IMR-90 (cell line): ENCODE results near the gene MYO9A. TPM values are rescaled to one million over a fixed set of nuclear protein-coding genes. Genes with fewer than 3 reads are reported as not detected.

ENCODE experiments used
- ATAC-seq: fragments of 200-7000 bp; cut with Tn5 transposase; 2 replicates; pipeline ENCODE4 v1.9.1; 2020; ENCODE audit warnings: low read depth, mild to moderate bottlenecking, moderate library complexity
- BruUV-seq: library from RNA; stranded (reverse); fragments of 400-500 nt; replicated peaks from 2 replicates; lab custom pipeline; 2021; lab: Mats Ljungman, UMichigan
- CTCF ChIA-PET: fragments of 300-600 bp; formaldehyde crosslinking; extraction: SDS; loops from one replicate; lab custom pipeline; 2021; ENCODE audit warnings: antibody characterized with exemption; lab: Yijun Ruan, JAX
- POLR2A ChIA-PET: fragments of 300-600 bp; sonication (Branson Sonifier 250); formaldehyde crosslinking; loops from one replicate; lab custom pipeline; 2022; ENCODE audit warnings: antibody characterized with exemption; ENCODE audit not compliant: unreplicated experiment; lab: Charles Lee
- DNase-seq: peaks from one replicate; pipeline ENCODE4 v3.0.0; 2013
- H2AFZ ChIP-seq: replicated peaks from 2 replicates; pipeline ENCODE3; 2013; ENCODE audit warnings: low read length, mild to moderate bottlenecking; ENCODE audit not compliant: poor library complexity
- H2AK5ac ChIP-seq: 2 replicates; pipeline ENCODE4 v1.6.1; 2013; ENCODE audit warnings: low read depth, low read length, inconsistent platforms
- H2AK9ac ChIP-seq: replicated peaks from 2 replicates; pipeline ENCODE3; 2013; ENCODE audit warnings: mild to moderate bottlenecking, low read depth, low read length, moderate library complexity; ENCODE audit not compliant: poor library complexity
- H2BK120ac ChIP-seq: 2 replicates; pipeline ENCODE4 v1.6.1; 2013; ENCODE audit warnings: low read depth, low read length, inconsistent platforms
- H2BK15ac ChIP-seq: 3 replicates; pipeline ENCODE4 v1.6.1; 2013; ENCODE audit warnings: low read depth, low read length, inconsistent platforms
- H2BK20ac ChIP-seq: 2 replicates; pipeline ENCODE4 v1.6.1; 2013; ENCODE audit warnings: low read depth, mild to moderate bottlenecking, inconsistent platforms, low read length, moderate library complexity
- H2BK5ac ChIP-seq: 2 replicates; pipeline ENCODE4 v1.6.1; 2013; ENCODE audit warnings: mild to moderate bottlenecking, low read depth, low read length, inconsistent platforms; ENCODE audit not compliant: poor library complexity, severe bottlenecking
- H3K14ac ChIP-seq: replicated peaks from 2 replicates; pipeline ENCODE4 v1.6.1; 2013; ENCODE audit warnings: low read depth, low read length, inconsistent platforms
- H3K18ac ChIP-seq: 2 replicates; pipeline ENCODE4 v1.6.1; 2013; ENCODE audit warnings: low read depth, low read length, control low read depth
- H3K23ac ChIP-seq: 2 replicates; pipeline ENCODE4 v1.6.1; 2013; ENCODE audit warnings: low read depth, low read length, inconsistent platforms
- H3K27ac ChIP-seq: 2 replicates; pipeline ENCODE4 v1.5.1; 2013; ENCODE audit warnings: mild to moderate bottlenecking, control low read depth, low read length; ENCODE audit not compliant: insufficient read depth
- H3K27me3 ChIP-seq: 2 replicates; pipeline ENCODE4 v1.6.1; 2013; ENCODE audit warnings: low read length; ENCODE audit not compliant: control insufficient read depth, insufficient read depth
- H3K36me3 ChIP-seq: 2 replicates; pipeline ENCODE4 v1.6.1; 2013; ENCODE audit warnings: low read length, mixed read lengths; ENCODE audit not compliant: control insufficient read depth, insufficient read depth
- H3K4ac ChIP-seq: 2 replicates; pipeline ENCODE4 v1.6.1; 2013; ENCODE audit warnings: low read depth, low read length, inconsistent platforms
- H3K4me1 ChIP-seq: 2 replicates; pipeline ENCODE4 v1.6.1; 2013; ENCODE audit warnings: low read length, mixed read lengths; ENCODE audit not compliant: control insufficient read depth, insufficient read depth
- H3K4me2 ChIP-seq: 2 replicates; pipeline ENCODE4 v1.6.1; 2013; ENCODE audit warnings: low read depth, mild to moderate bottlenecking, control low read depth, low read length, moderate library complexity
- H3K4me3 ChIP-seq: 2 replicates; pipeline ENCODE4 v1.5.1; 2013; ENCODE audit warnings: low read depth, mild to moderate bottlenecking, control low read depth, low read length, moderate library complexity; ENCODE audit not compliant: insufficient read depth
- H3K56ac ChIP-seq: 2 replicates; pipeline ENCODE4 v1.6.1; 2013; ENCODE audit warnings: low read length, inconsistent platforms; ENCODE audit not compliant: insufficient read depth; ENCODE audit errors: extremely low read depth
- H3K79me1 ChIP-seq, 2 experiments: 2 replicates each; pipeline ENCODE4 v1.6.1; 2013; ENCODE audit warnings: low read length in 2 of 2, inconsistent platforms in 1 of 2, low read depth in 1 of 2
- H3K9ac ChIP-seq: 2 replicates; pipeline ENCODE4 v1.6.1; 2013; ENCODE audit warnings: low read depth, low read length, control low read depth
- H3K9me1 ChIP-seq: 2 replicates; pipeline ENCODE4 v1.6.1; 2013; ENCODE audit warnings: low read length, inconsistent platforms; ENCODE audit not compliant: insufficient read depth
- H3K9me3 ChIP-seq: 2 replicates; pipeline ENCODE4 v1.6.1; 2013; ENCODE audit warnings: low read length; ENCODE audit not compliant: control insufficient read depth, insufficient read depth
- H4K20me1 ChIP-seq: 2 replicates; pipeline ENCODE4 v1.6.1; 2013; ENCODE audit warnings: low read length, inconsistent platforms; ENCODE audit not compliant: insufficient read depth
- H4K5ac ChIP-seq: 2 replicates; pipeline ENCODE4 v1.6.1; 2013; ENCODE audit warnings: mild to moderate bottlenecking, low read depth, low read length, control low read depth
- H4K8ac ChIP-seq, 2 experiments: 2 replicates each; pipeline ENCODE4 v1.6.1; 2013; ENCODE audit warnings: low read depth in 2 of 2, low read length in 2 of 2, control low read depth in 1 of 2, inconsistent platforms in 1 of 2
- H4K91ac ChIP-seq: 2 replicates; pipeline ENCODE4 v1.6.1; 2013; ENCODE audit warnings: low read depth, low read length, inconsistent platforms; ENCODE audit not compliant: insufficient read depth
- BHLHE40 ChIP-seq: fragments of 150-350 bp; IDR thresholded peaks from 2 replicates; pipeline ENCODE4 v1.6.1; 2016; ENCODE audit warnings: mild to moderate bottlenecking, low read depth, low read length
- CEBPB ChIP-seq: IDR thresholded peaks from 2 replicates; pipeline ENCODE4 v1.6.1; 2012; ENCODE audit warnings: low read depth, low read length, improper control_type of control experiment
- CHD1 ChIP-seq: IDR thresholded peaks from 2 replicates; pipeline ENCODE4 v1.6.1; 2012; ENCODE audit warnings: low read depth, low read length, improper control_type of control experiment
- FOS ChIP-seq: fragments of 150-350 bp; IDR thresholded peaks from 2 replicates; pipeline ENCODE4 v1.6.1; 2016; ENCODE audit warnings: low read depth, low read length
- MAFK ChIP-seq: IDR thresholded peaks from 2 replicates; pipeline ENCODE4 v1.6.1; 2012; ENCODE audit warnings: low read depth, low read length, improper control_type of control experiment
- MAZ ChIP-seq: IDR thresholded peaks from 2 replicates; pipeline ENCODE4 v1.6.1; 2012; ENCODE audit warnings: low read depth, mild to moderate bottlenecking, low read length, improper control_type of control experiment, moderate library complexity, borderline replicate concordance
- MXI1 ChIP-seq: IDR thresholded peaks from 2 replicates; pipeline ENCODE4 v1.6.1; 2012; ENCODE audit warnings: low read depth, mild to moderate bottlenecking, low read length, moderate library complexity, borderline replicate concordance
- NFE2L2 ChIP-seq: fragments of 150-350 bp; IDR thresholded peaks from 2 replicates; pipeline ENCODE4 v1.6.1; 2016; ENCODE audit warnings: low read depth, mild to moderate bottlenecking, low read length
- POLR2A ChIP-seq: IDR thresholded peaks from 2 replicates; pipeline ENCODE4 v1.6.1; 2012; ENCODE audit warnings: mild to moderate bottlenecking, low read depth, low read length
- RAD21 ChIP-seq: IDR thresholded peaks from 2 replicates; pipeline ENCODE4 v1.6.1; 2012; ENCODE audit warnings: low read length, improper control_type of control experiment
- RCOR1 ChIP-seq: IDR thresholded peaks from 2 replicates; pipeline ENCODE4 v1.6.1; 2012; ENCODE audit warnings: mild to moderate bottlenecking, low read length, improper control_type of control experiment; ENCODE audit not compliant: insufficient replicate concordance
- RFX5 ChIP-seq: IDR thresholded peaks from 2 replicates; pipeline ENCODE4 v1.8.0; 2012; ENCODE audit warnings: low read depth, mild to moderate bottlenecking, low read length, moderate library complexity
- SMC3 ChIP-seq: fragments of 150-350 bp; IDR thresholded peaks from 2 replicates; pipeline ENCODE4 v1.6.1; 2016; ENCODE audit warnings: low read depth, mild to moderate bottlenecking, antibody characterized with exemption, low read length, moderate library complexity
- WGBS, 2 experiments: methylation state at CpG; one replicate each; pipeline versions ENCODE4 v1.1.5 to v1.1.7; 2013; ENCODE audit warnings: missing lambda C conversion rate in 2 of 2; ENCODE audit not compliant: insufficient read length in 1 of 2; ENCODE audit errors: extremely low coverage in 2 of 2; 5-methylcytosine and 5-hydroxymethylcytosine counted together
- dilution Hi-C: fragments of 300-500 bp; cut with HindIII; formaldehyde crosslinking; loops from one replicate; pipeline ENCODE4 v1.14.3; 2018; ENCODE audit warnings: low sequenced_read_pairs; ENCODE audit not compliant: unreplicated experiment
- in situ Hi-C: fragments of 300-500 bp; cut with MboI; formaldehyde crosslinking; loops from 3 replicates; pipeline ENCODE4 v1.14.3; 2019; ENCODE audit warnings: low sequenced_read_pairs, inconsistent platforms, mixed read lengths
- intact Hi-C: fragments of 100-400 bp; cut with micrococcal nuclease; formaldehyde crosslinking; loops from 2 replicates; pipeline ENCODE4 v1.10.0; 2022
- polyA plus RNA-seq, 3 experiments: library from polyadenylated mRNA; depleted of rRNA; stranded (reverse); fragments of >200 nt; gene quantifications; 2 replicates each; pipeline ENCODE4 v1.2.3, GENCODE V29; 2012; ENCODE audit warnings: low replicate concordance in 1 of 3
- total RNA-seq: library from RNA; depleted of rRNA; stranded (reverse); fragments of >200 nt; gene quantifications from 2 replicates; pipeline ENCODE4 v1.2.3, GENCODE V29; 2012
- TF ChIP-seq, protein P1 (sequence below): conservative IDR thresholded peaks from 2 replicates; pipeline ENCODE4 v1.5.1; 2012; ENCODE audit warnings: mild to moderate bottlenecking, low read depth, low read length, improper control_type of control experiment
- TF ChIP-seq, protein P2 (sequence below): fragments of 150-350 bp; IDR thresholded peaks from 2 replicates; pipeline ENCODE4 v1.6.1; 2017; ENCODE audit warnings: mild to moderate bottlenecking, antibody characterized with exemption, low read length, low read depth
- TF ChIP-seq, protein P3 (sequence below): fragments of 150-350 bp; IDR thresholded peaks from 2 replicates; pipeline ENCODE4 v1.6.1; 2016; ENCODE audit warnings: low read depth, mild to moderate bottlenecking, low read length, moderate library complexity, borderline replicate concordance

Gene MYO9A
- total and polyA plus RNA-seq, 2 of the 4 experiments (the other 2 are of a cell fraction), result 6.0 to 49.5 TPM

GRCh38 chr15:71883447-71883846 lies 234.5 kb downstream of the MYO9A start:
- intact Hi-C loops (no loop called here), dilution Hi-C loops (no loop called here), in situ Hi-C loops (no loop called here)
- Histone ChIP-seq H3K4me1 (no peaks in the 10 kb centered on the region), H3K4me2 (no peak overlapping the region), H2BK15ac (no peak overlapping the region), H3K4me3 (no peak overlapping the region), H4K5ac (no peak overlapping the region), H3K14ac (no peak overlapping the region), H3K9me3 (no peaks in the 10 kb centered on the region), H4K8ac (no peak overlapping the region), H3K27me3 (no peaks in the 10 kb centered on the region), H3K56ac (no peak overlapping the region), H3K27ac (no peak overlapping the region), H3K79me1 (no peaks in the 10 kb centered on the region), H3K23ac (no peak overlapping the region), H2BK120ac (no peak overlapping the region), H4K91ac (no peak overlapping the region), H3K9me1 (no peaks in the 10 kb centered on the region), H2AK5ac (no peak overlapping the region), H3K4ac (no peak overlapping the region), H2AFZ (no peak overlapping the region), H2AK9ac (no peak overlapping the region), H3K18ac (no peak overlapping the region), H3K9ac (no peak overlapping the region), H2BK20ac (no peak overlapping the region), H4K20me1 (no peaks in the 10 kb centered on the region), H2BK5ac (no peak overlapping the region), H3K36me3 (peaks cover 7% of the 10 kb centered on the region)
- DNase-seq (no peak), ATAC-seq (no peak)
- no CpG with 5 or more reads among the region's 1 CpG for WGBS, 2 experiments
- CTCF ChIA-PET, result interaction anchor here (1.2 kb wide), 1 partner anchor 28 kb away, joined by 3 read pairs; no protein-coding TSS in a partner anchor
- BruUV-seq, result no TSS peak
- TF ChIP-seq RFX5 (no peak), POLR2A (no peak), RAD21 (no peak), MXI1 (no peak), BHLHE40 (no peak), CEBPB (no peak), SMC3 (no peak), NFE2L2 (no peak), FOS (no peak), MAFK (no peak), RCOR1 (no peak), CHD1 (no peak), MAZ (no peak)
- TF ChIP-seq, protein P1, sequence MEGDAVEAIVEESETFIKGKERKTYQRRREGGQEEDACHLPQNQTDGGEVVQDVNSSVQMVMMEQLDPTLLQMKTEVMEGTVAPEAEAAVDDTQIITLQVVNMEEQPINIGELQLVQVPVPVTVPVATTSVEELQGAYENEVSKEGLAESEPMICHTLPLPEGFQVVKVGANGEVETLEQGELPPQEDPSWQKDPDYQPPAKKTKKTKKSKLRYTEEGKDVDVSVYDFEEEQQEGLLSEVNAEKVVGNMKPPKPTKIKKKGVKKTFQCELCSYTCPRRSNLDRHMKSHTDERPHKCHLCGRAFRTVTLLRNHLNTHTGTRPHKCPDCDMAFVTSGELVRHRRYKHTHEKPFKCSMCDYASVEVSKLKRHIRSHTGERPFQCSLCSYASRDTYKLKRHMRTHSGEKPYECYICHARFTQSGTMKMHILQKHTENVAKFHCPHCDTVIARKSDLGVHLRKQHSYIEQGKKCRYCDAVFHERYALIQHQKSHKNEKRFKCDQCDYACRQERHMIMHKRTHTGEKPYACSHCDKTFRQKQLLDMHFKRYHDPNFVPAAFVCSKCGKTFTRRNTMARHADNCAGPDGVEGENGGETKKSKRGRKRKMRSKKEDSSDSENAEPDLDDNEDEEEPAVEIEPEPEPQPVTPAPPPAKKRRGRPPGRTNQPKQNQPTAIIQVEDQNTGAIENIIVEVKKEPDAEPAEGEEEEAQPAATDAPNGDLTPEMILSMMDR, result no peak
- TF ChIP-seq, protein P2, sequence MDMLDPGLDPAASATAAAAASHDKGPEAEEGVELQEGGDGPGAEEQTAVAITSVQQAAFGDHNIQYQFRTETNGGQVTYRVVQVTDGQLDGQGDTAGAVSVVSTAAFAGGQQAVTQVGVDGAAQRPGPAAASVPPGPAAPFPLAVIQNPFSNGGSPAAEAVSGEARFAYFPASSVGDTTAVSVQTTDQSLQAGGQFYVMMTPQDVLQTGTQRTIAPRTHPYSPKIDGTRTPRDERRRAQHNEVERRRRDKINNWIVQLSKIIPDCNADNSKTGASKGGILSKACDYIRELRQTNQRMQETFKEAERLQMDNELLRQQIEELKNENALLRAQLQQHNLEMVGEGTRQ, result no peak
- TF ChIP-seq, protein P3, sequence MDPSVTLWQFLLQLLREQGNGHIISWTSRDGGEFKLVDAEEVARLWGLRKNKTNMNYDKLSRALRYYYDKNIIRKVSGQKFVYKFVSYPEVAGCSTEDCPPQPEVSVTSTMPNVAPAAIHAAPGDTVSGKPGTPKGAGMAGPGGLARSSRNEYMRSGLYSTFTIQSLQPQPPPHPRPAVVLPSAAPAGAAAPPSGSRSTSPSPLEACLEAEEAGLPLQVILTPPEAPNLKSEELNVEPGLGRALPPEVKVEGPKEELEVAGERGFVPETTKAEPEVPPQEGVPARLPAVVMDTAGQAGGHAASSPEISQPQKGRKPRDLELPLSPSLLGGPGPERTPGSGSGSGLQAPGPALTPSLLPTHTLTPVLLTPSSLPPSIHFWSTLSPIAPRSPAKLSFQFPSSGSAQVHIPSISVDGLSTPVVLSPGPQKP, result no peak
- POLR2A ChIA-PET, result no interaction called here
